ENCODE results near the gene APOOL. TPM values are rescaled to one million over a fixed set of nuclear protein-coding genes. Genes with fewer than 3 reads are reported as not detected.
A peak's percentile ranks its signal among the peaks of the same experiment; 100 is the strongest.
"Not testable (repeated sequence)": the region's sequence is repeated elsewhere in the genome, so short reads cannot be mapped to it uniquely, and the experiment has no call there.

Gene APOOL, protein sequence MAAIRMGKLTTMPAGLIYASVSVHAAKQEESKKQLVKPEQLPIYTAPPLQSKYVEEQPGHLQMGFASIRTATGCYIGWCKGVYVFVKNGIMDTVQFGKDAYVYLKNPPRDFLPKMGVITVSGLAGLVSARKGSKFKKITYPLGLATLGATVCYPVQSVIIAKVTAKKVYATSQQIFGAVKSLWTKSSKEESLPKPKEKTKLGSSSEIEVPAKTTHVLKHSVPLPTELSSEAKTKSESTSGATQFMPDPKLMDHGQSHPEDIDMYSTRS
- 9.3 TPM for polyA plus RNA-seq (2013, experiment 1 of 2)
- polyA plus RNA-seq (2013, experiment 2 of 2) = 9.5 TPM

DNA sequence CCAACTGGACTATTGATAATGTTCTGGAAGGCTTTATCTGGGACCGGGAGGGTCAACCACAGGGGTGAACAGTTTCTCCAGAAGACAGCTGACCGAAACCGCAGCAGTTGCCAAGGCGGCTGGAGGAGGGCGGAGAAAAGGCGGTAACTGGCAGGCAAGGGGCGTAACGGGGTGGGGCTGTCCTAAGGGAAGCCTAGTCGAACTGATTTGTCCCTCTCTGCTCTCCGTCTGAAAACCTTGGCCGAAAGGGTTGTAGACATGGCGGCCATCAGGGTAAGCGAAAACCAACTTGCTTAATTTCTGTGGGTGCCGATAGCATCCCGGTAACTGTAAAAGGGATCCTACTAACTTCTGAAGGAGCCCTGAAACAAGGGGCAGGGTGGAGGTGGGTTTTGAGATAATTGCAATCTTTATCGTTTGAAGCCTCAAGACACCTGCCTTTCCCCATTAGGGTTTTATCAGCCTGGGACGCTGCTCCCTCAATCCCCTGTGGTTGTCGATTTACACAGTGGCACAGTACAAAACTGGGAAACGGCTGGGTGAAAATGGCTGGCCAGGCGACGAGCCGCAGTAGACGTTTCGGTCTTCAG, at the start of gene APOOL:
Gene APOOL (plus strand): TSS at position 223 of the 590 bp plus-strand sequence. CDS start 36 bp downstream, at position 259.
- Histone ChIP-seq H3K23ac (ENCODE audit: low read length in 2 of 2) (no peak within 1 kb of the TSS), H2BK15ac (ENCODE audit: low read depth, poor library complexity, severe bottlenecking) (no peak within 1 kb of the TSS), H3K36me3 (ENCODE audit: control insufficient read depth in 1 of 2, insufficient read depth in 2 of 2, low read depth in 1 of 2, low read length in 2 of 2) (no peaks in the 10 kb centered on the region), H3K27me3 (ENCODE audit: control insufficient read depth in 1 of 2, insufficient read depth in 1 of 2, low read length in 2 of 2) (no peaks in the 10 kb centered on the region), H3K14ac (ENCODE audit: low read length in 2 of 2) (no peak within 1 kb of the TSS), H3K18ac (ENCODE audit: low read depth in 1 of 2, low read length in 2 of 2) (peak within 1 kb of the TSS; percentile 24 to 43), H3K4ac (ENCODE audit: low read depth in 1 of 2, low read length in 2 of 2) (no peak within 1 kb of the TSS), H3K27ac (ENCODE audit: low read length, poor library complexity, severe bottlenecking) (peak within 1 kb of the TSS; percentile 65), H2AFZ (ENCODE audit: low read depth, low read length) (peak within 1 kb of the TSS; percentile 23), H3K9ac (ENCODE audit: low read length) (peak within 1 kb of the TSS; percentile 93), H4K8ac (ENCODE audit: low read length) (peak within 1 kb of the TSS; percentile 72), H4K91ac (ENCODE audit: low read length) (no peak within 1 kb of the TSS), H2BK5ac (ENCODE audit: low read depth, low read length, poor library complexity, severe bottlenecking) (no peak within 1 kb of the TSS), H3K79me1 (replicated peaks; ENCODE audit: low read length, poor library complexity, severe bottlenecking) (peaks cover 1% of the 10 kb centered on the region), H3K4me3 (ENCODE audit: insufficient read depth in 1 of 2, low read depth in 1 of 2, low read length in 2 of 2) (peak within 1 kb of the TSS; percentile 57 to 88), H2BK12ac (ENCODE audit: low read length in 2 of 2) (no peak within 1 kb of the TSS), H2AK5ac (ENCODE audit: low read length, severe bottlenecking) (no peak within 1 kb of the TSS), H3K4me1 (ENCODE audit: control insufficient read depth, insufficient read depth, low read depth, low read length) (no peaks in the 10 kb centered on the region), H2BK120ac (ENCODE audit: low read depth, low read length) (no peak within 1 kb of the TSS), H3K9me3 (ENCODE audit: control insufficient read depth, low read length) (no peaks in the 10 kb centered on the region), H3K4me2 (ENCODE audit: low read length, poor library complexity, severe bottlenecking) (peak within 1 kb of the TSS; percentile 31)
- peak; percentile 91 for DNase-seq
- 2% methylated on average over 20 of the region's 24 CpGs for WGBS

DNA sequence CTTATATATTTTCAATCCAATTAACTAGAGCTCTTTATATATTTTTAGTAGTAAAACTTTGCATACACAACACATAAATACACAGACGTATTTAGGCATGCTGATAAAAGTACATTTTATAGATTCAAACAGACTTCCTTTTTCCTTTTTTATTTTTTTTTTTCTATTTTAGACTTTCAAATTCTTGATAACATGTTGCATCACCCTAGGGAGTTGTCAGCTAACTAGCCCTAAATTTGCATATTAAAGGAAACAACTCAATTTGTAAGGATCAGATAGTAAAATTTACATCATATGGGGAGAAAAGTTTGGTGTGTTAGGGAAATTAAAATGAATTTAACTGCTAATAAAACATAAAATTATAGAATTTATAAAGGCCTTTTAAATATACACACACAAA, 47.4 kb upstream of the APOOL start:
- Histone ChIP-seq H3K9ac (ENCODE audit: low read length) (no peak overlapping the region), H2AK5ac (ENCODE audit: low read length, severe bottlenecking) (no peak overlapping the region), H3K36me3 (ENCODE audit: control insufficient read depth in 1 of 2, insufficient read depth in 2 of 2, low read depth in 1 of 2, low read length in 2 of 2) (no peaks in the 10 kb centered on the region), H3K14ac (ENCODE audit: low read length in 2 of 2) (no peak overlapping the region), H3K4me2 (ENCODE audit: low read length, poor library complexity, severe bottlenecking) (no peak overlapping the region), H3K23ac (ENCODE audit: low read length in 2 of 2) (no peak overlapping the region), H2BK5ac (ENCODE audit: low read depth, low read length, poor library complexity, severe bottlenecking) (no peak overlapping the region), H4K91ac (ENCODE audit: low read length) (no peak overlapping the region), H2BK15ac (ENCODE audit: low read depth, poor library complexity, severe bottlenecking) (no peak overlapping the region), H3K4ac (ENCODE audit: low read depth in 1 of 2, low read length in 2 of 2) (no peak overlapping the region), H2AFZ (ENCODE audit: low read depth, low read length) (no peak overlapping the region), H2BK12ac (ENCODE audit: low read length in 2 of 2) (no peak overlapping the region), H3K27ac (ENCODE audit: low read length, poor library complexity, severe bottlenecking) (no peak overlapping the region), H3K27me3 (ENCODE audit: control insufficient read depth in 1 of 2, insufficient read depth in 1 of 2, low read length in 2 of 2) (no peaks in the 10 kb centered on the region), H4K8ac (ENCODE audit: low read length) (no peak overlapping the region), H3K4me1 (ENCODE audit: control insufficient read depth, insufficient read depth, low read depth, low read length) (no peaks in the 10 kb centered on the region), H3K79me1 (replicated peaks; ENCODE audit: low read length, poor library complexity, severe bottlenecking) (no peaks in the 10 kb centered on the region), H2BK120ac (ENCODE audit: low read depth, low read length) (no peak overlapping the region), H3K4me3 (ENCODE audit: insufficient read depth in 1 of 2, low read depth in 1 of 2, low read length in 2 of 2) (no peak overlapping the region), H3K9me3 (ENCODE audit: control insufficient read depth, low read length) (no peaks in the 10 kb centered on the region), H3K18ac (ENCODE audit: low read depth in 1 of 2, low read length in 2 of 2) (no peak overlapping the region)
- WGBS = no CpG with 5 or more reads among the region's 1 CpG
- DNase-seq = no peak

DNA sequence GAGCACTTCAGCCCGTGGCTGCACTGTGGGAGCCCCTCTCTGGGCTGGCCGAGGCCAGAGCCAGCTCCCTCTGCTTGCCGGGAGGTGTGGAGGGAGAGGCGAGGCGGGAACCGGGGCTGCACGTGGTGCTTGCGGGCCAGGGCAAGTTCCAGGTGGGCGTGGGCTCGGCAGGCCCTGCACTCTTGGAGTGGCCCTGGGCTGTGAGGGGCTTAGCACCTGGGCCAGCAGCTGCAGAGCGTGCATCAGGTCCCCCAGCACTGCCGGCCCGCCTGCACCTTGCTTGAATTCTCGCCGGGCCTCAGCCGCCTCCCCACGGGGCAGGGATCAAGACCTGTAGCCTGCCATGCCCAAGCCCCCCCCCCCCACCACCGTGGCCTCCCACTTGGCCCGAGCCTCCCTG, 28.9 kb upstream of the APOOL start:
- H3K4me1 ChIP-seq (ENCODE audit: control insufficient read depth, insufficient read depth, low read depth, low read length) = no peaks in the 10 kb centered on the region
- H3K4me2 ChIP-seq (ENCODE audit: low read length, poor library complexity, severe bottlenecking) = no peak overlapping the region
- no peak overlapping the region for H2AFZ ChIP-seq (ENCODE audit: low read depth, low read length)
- no peaks in the 10 kb centered on the region for H3K79me1 ChIP-seq (replicated peaks; ENCODE audit: low read length, poor library complexity, severe bottlenecking)
- no peaks in the 10 kb centered on the region for H3K36me3 ChIP-seq (ENCODE audit: control insufficient read depth in 1 of 2, insufficient read depth in 2 of 2, low read depth in 1 of 2, low read length in 2 of 2)
- H3K9ac ChIP-seq (ENCODE audit: low read length) = no peak overlapping the region
- WGBS = 70% methylated on average over 4 of the region's 19 CpGs
- H2BK12ac ChIP-seq (ENCODE audit: low read length in 2 of 2) = no peak overlapping the region
- no peak overlapping the region for H3K18ac ChIP-seq (ENCODE audit: low read depth in 1 of 2, low read length in 2 of 2)
- H4K8ac ChIP-seq (ENCODE audit: low read length) = no peak overlapping the region
- no peak overlapping the region for H3K27ac ChIP-seq (ENCODE audit: low read length, poor library complexity, severe bottlenecking)
- H4K91ac ChIP-seq (ENCODE audit: low read length) = no peak overlapping the region
- H3K9me3 ChIP-seq (ENCODE audit: control insufficient read depth, low read length) = no peaks in the 10 kb centered on the region
- H3K27me3 ChIP-seq (ENCODE audit: control insufficient read depth in 1 of 2, insufficient read depth in 1 of 2, low read length in 2 of 2) = no peaks in the 10 kb centered on the region
- no peak overlapping the region for H3K4me3 ChIP-seq (ENCODE audit: insufficient read depth in 1 of 2, low read depth in 1 of 2, low read length in 2 of 2)
- no peak overlapping the region for H2BK5ac ChIP-seq (ENCODE audit: low read depth, low read length, poor library complexity, severe bottlenecking)
- no peak overlapping the region for H3K14ac ChIP-seq (ENCODE audit: low read length in 2 of 2)
- H2BK120ac ChIP-seq (ENCODE audit: low read depth, low read length) = no peak overlapping the region
- no peak overlapping the region for H3K4ac ChIP-seq (ENCODE audit: low read depth in 1 of 2, low read length in 2 of 2)
- no peak overlapping the region for H2BK15ac ChIP-seq (ENCODE audit: low read depth, poor library complexity, severe bottlenecking)
- no peak overlapping the region for H2AK5ac ChIP-seq (ENCODE audit: low read length, severe bottlenecking)
- DNase-seq = no peak
- no peak overlapping the region for H3K23ac ChIP-seq (ENCODE audit: low read length in 2 of 2)

DNA sequence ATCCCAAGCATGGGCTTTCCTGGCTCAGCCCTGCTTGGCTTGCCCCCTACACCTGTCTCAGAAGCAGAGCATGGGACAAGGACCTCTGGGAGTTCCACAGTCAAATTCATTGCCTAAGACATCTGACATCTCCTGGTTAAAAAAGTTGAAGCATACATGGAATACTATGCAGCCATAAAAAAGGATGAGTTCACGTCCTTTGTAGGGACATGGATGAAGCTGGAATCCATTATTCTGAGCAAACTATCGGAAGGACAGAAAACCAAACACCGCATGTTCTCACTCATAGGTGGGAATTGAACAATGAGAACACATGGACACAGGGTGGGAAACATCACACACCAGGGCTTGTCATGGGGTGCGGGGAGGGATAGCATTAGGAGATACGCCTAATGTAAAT, 11.9 kb upstream of the APOOL start:
- not testable (repeated sequence) for H2AK5ac ChIP-seq (ENCODE audit: low read length, severe bottlenecking); H2BK12ac ChIP-seq (ENCODE audit: low read length in 2 of 2); H2BK5ac ChIP-seq (ENCODE audit: low read depth, low read length, poor library complexity, severe bottlenecking); H3K4me3 ChIP-seq (ENCODE audit: insufficient read depth in 1 of 2, low read depth in 1 of 2, low read length in 2 of 2); H2AFZ ChIP-seq (ENCODE audit: low read depth, low read length); H2BK15ac ChIP-seq (ENCODE audit: low read depth, poor library complexity, severe bottlenecking); H3K4me2 ChIP-seq (ENCODE audit: low read length, poor library complexity, severe bottlenecking); H3K27me3 ChIP-seq (ENCODE audit: control insufficient read depth in 1 of 2, insufficient read depth in 1 of 2, low read length in 2 of 2); H3K23ac ChIP-seq (ENCODE audit: low read length in 2 of 2); H2BK120ac ChIP-seq (ENCODE audit: low read depth, low read length); H3K4ac ChIP-seq (ENCODE audit: low read depth in 1 of 2, low read length in 2 of 2); H3K18ac ChIP-seq (ENCODE audit: low read depth in 1 of 2, low read length in 2 of 2); H3K36me3 ChIP-seq (ENCODE audit: control insufficient read depth in 1 of 2, insufficient read depth in 2 of 2, low read depth in 1 of 2, low read length in 2 of 2); H4K8ac ChIP-seq (ENCODE audit: low read length); H3K79me1 ChIP-seq (replicated peaks; ENCODE audit: low read length, poor library complexity, severe bottlenecking); H3K14ac ChIP-seq (ENCODE audit: low read length in 2 of 2); H4K91ac ChIP-seq (ENCODE audit: low read length); DNase-seq; H3K9me3 ChIP-seq (ENCODE audit: control insufficient read depth, low read length); H3K27ac ChIP-seq (ENCODE audit: low read length, poor library complexity, severe bottlenecking); H3K4me1 ChIP-seq (ENCODE audit: control insufficient read depth, insufficient read depth, low read depth, low read length); H3K9ac ChIP-seq (ENCODE audit: low read length)
- 89% methylated on average over 4 of the region's 5 CpGs for WGBS

All from mesenchymal stem cell (in vitro differentiated cells and primary cell).